ENCODE data around the gene EXOSC7. TPM values are rescaled to one million over a fixed set of nuclear protein-coding genes. Genes with fewer than 3 reads are reported as not detected.

EXOSC7 gene
- total RNA-seq, 1 donor from 2014 or later: 36.7 TPM

DNA sequence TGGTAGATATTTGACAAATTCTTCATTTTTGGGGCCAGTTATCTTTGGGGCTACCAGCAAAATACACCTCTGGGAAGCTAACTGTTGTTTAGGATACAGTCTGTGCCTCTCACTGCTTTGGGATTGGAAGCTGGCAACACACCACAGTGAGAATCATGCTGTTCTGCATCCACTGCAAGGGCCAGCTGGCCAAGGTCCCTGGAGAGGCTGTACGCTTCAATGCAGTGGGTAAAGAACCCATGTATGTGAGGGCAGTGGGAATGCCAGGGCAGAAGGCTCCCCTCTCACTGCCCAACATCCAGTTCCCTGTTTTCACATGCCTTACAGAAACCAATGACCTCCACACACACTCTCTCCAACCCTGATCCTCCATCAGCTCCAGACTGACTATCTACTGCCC, 20.1 kb upstream of the EXOSC7 start:
- H3K4me1 Mint-ChIP-seq (ENCODE audit: unreplicated experiment): peaks cover 4% of the 10 kb centered on the region

GRCh38 chr3:44957986-44958385, 18.1 kb upstream of the EXOSC7 start:
- H3K27me3 Mint-ChIP-seq (ENCODE audit: unreplicated experiment): no peaks in the 10 kb centered on the region
- TF ChIP-seq, protein P1, sequence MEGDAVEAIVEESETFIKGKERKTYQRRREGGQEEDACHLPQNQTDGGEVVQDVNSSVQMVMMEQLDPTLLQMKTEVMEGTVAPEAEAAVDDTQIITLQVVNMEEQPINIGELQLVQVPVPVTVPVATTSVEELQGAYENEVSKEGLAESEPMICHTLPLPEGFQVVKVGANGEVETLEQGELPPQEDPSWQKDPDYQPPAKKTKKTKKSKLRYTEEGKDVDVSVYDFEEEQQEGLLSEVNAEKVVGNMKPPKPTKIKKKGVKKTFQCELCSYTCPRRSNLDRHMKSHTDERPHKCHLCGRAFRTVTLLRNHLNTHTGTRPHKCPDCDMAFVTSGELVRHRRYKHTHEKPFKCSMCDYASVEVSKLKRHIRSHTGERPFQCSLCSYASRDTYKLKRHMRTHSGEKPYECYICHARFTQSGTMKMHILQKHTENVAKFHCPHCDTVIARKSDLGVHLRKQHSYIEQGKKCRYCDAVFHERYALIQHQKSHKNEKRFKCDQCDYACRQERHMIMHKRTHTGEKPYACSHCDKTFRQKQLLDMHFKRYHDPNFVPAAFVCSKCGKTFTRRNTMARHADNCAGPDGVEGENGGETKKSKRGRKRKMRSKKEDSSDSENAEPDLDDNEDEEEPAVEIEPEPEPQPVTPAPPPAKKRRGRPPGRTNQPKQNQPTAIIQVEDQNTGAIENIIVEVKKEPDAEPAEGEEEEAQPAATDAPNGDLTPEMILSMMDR (IDR thresholded peaks at IDR 0.05): no peak
- H3K36me3 Mint-ChIP-seq (ENCODE audit: unreplicated experiment): peaks cover 13% of the 10 kb centered on the region
- no peak overlapping the region for H3K27ac Mint-ChIP-seq (ENCODE audit: unreplicated experiment)
- no peak overlapping the region for H3K4me3 Mint-ChIP-seq (ENCODE audit: unreplicated experiment)
- DNase-seq (ENCODE audit: extremely low spot score, unreplicated experiment): no peak
- no peaks in the 10 kb centered on the region for H3K9me3 Mint-ChIP-seq (ENCODE audit: unreplicated experiment)
- no peaks in the 10 kb centered on the region for H3K4me1 Mint-ChIP-seq (ENCODE audit: unreplicated experiment)

More for the DNA sequence above, 20.1 kb upstream of the EXOSC7 start:
- TF ChIP-seq, protein P1 (IDR thresholded peaks at IDR 0.05): no peak
- Mint-ChIP-seq H3K36me3 (ENCODE audit: unreplicated experiment) (peaks cover 13% of the 10 kb centered on the region), H3K27ac (ENCODE audit: unreplicated experiment) (no peak overlapping the region), H3K9me3 (ENCODE audit: unreplicated experiment) (no peaks in the 10 kb centered on the region), H3K4me3 (ENCODE audit: unreplicated experiment) (no peak overlapping the region), H3K27me3 (ENCODE audit: unreplicated experiment) (no peaks in the 10 kb centered on the region)
- DNase-seq (ENCODE audit: extremely low spot score, unreplicated experiment): no peak

DNA sequence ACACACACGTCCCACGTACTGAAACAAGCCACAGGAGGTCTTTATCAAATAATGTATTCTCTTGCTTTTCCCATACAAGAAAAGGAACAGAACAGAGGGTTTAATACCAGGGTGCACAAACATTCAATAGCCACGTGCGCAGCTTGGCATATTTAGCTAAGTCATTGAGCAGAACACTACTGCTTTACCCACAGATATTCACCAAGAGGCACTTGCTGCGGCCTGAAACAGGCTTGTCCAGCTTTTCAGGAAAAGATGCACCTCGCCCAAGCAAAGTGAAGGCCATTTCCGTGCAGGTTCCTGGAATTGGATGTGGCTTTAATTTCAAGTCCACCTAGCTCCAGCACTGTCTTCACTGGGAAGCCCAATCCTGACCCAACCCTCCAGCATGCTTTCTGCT, 17.7 kb upstream of the EXOSC7 start:
- no peaks in the 10 kb centered on the region for H3K27me3 Mint-ChIP-seq (ENCODE audit: unreplicated experiment)
- DNase-seq (ENCODE audit: extremely low spot score, unreplicated experiment): no peak
- TF ChIP-seq, protein P1 (IDR thresholded peaks at IDR 0.05): no peak
- peaks cover 13% of the 10 kb centered on the region for H3K36me3 Mint-ChIP-seq (ENCODE audit: unreplicated experiment)
- H3K4me1 Mint-ChIP-seq (ENCODE audit: unreplicated experiment): no peaks in the 10 kb centered on the region
- H3K4me3 Mint-ChIP-seq (ENCODE audit: unreplicated experiment): no peak overlapping the region
- no peak overlapping the region for H3K27ac Mint-ChIP-seq (ENCODE audit: unreplicated experiment)
- no peaks in the 10 kb centered on the region for H3K9me3 Mint-ChIP-seq (ENCODE audit: unreplicated experiment)

DNA sequence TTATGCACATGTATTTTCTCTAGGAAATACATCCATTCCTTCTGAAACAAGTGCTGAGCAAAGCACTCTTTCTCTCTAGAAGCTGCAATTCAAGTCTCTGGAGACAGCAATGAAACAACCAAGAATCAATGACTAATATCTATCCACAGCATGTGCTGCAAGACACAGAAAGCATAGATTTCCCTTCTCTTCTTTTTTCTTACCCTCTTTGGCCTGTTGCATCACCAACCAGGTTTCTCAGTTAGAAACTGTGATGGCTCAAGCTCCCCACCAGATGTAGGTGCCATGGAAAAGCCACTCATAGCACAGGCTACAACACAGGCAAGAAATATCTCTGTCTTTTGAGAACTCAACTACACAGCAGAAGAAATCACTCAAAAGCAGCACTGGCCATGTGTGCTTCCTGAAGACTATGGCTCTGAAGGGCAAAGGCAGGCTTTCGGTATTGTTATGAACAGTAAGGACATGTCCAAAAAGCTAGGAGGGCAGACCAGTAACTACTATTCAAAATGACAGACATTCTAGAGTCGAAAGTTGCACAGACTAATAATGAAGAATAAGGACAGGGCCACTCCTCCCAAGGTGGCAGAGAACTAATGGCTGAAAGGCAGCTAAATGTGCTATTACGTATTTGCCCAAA, 15.5 kb upstream of the EXOSC7 start:
- H3K9me3 Mint-ChIP-seq (ENCODE audit: unreplicated experiment): no peaks in the 10 kb centered on the region
- DNase-seq (ENCODE audit: extremely low spot score, unreplicated experiment): no peak
- H3K4me3 Mint-ChIP-seq (ENCODE audit: unreplicated experiment): no peak overlapping the region
- H3K27ac Mint-ChIP-seq (ENCODE audit: unreplicated experiment): no peak overlapping the region
- H3K36me3 Mint-ChIP-seq (ENCODE audit: unreplicated experiment): peaks cover 9% of the 10 kb centered on the region
- TF ChIP-seq, protein P1 (IDR thresholded peaks at IDR 0.05): no peak
- H3K4me1 Mint-ChIP-seq (ENCODE audit: unreplicated experiment): no peaks in the 10 kb centered on the region
- H3K27me3 Mint-ChIP-seq (ENCODE audit: unreplicated experiment): no peaks in the 10 kb centered on the region

DNA sequence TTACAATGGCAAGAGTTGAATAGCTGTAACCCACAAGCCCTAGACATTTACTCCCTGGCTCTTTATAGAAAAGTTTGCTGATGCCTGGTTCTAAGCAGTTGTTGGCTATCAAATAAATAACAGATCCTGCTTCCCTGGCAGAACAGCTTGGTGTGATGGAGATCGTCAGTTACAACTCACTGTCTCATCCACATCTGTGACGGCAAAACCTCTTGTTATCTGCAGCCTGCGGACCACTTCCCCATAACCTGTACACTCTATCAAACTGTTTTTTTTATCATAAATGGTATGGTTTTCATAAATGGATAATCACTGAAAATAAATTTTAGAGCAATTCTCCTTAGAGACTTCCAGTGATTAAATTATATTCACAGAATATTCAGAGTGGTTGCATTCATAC, 14.2 kb upstream of the EXOSC7 start:
- peaks cover 9% of the 10 kb centered on the region for H3K36me3 Mint-ChIP-seq (ENCODE audit: unreplicated experiment)
- no peaks in the 10 kb centered on the region for H3K27me3 Mint-ChIP-seq (ENCODE audit: unreplicated experiment)

More for the DNA sequence above, 14.2 kb upstream of the EXOSC7 start:
- Mint-ChIP-seq H3K4me3 (ENCODE audit: unreplicated experiment) (no peak overlapping the region), H3K27ac (ENCODE audit: unreplicated experiment) (no peak overlapping the region), H3K4me1 (ENCODE audit: unreplicated experiment) (no peaks in the 10 kb centered on the region), H3K9me3 (ENCODE audit: unreplicated experiment) (no peaks in the 10 kb centered on the region)
- DNase-seq (ENCODE audit: extremely low spot score, unreplicated experiment): no peak
- TF ChIP-seq, protein P1 (IDR thresholded peaks at IDR 0.05): no peak
